HuH-7.5 (cell line): ENCODE data around the gene TARS1.

Source experiments
- DNase-seq: peaks from one replicate; pipeline ENCODE4 v3.0.0; 2011; ENCODE audit warnings: low spot score

Gene TARS1

GRCh38 chr5:33439905-33440481 lies 772 bp upstream of the TARS1 start:
- no peak for DNase-seq

- peak; percentile 22 for DNase-seq
These were observed 744 bp downstream of the TARS1 start for GRCh38 chr5:33441241-33442177.

GRCh38 chr5:33444542-33444941 lies 3.8 kb downstream of the TARS1 start:
- DNase-seq, result no peak

GRCh38 chr5:33445798-33446197 lies 5.0 kb downstream of the TARS1 start:
- DNase-seq, result no peak

- DNase-seq, result no peak
These were observed 7.4 kb downstream of the TARS1 start for GRCh38 chr5:33448118-33448517.

- DNase-seq, result no peak
These were observed 16.4 kb downstream of the TARS1 start for GRCh38 chr5:33457126-33457525.

DNA sequence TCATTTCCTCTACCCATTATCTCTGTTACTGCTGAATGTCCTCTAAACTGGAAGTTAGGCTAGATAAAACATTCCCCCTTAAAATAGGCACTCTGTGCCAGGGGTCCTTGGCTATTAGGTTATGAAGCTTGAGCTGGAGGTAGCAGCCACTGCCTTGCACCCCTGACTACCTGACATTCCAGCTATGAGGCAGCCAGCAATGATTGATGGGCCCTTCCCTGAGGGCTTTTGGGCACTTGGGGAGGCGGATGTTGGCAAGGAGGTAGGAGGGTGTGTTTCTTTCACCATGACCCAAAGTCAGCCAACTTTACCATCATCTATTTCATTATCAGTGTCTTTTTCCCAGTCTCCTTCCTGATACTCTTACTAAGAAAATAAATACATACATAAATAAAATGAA lies 17.1 kb downstream of the TARS1 start:
- no peak for DNase-seq

DNA sequence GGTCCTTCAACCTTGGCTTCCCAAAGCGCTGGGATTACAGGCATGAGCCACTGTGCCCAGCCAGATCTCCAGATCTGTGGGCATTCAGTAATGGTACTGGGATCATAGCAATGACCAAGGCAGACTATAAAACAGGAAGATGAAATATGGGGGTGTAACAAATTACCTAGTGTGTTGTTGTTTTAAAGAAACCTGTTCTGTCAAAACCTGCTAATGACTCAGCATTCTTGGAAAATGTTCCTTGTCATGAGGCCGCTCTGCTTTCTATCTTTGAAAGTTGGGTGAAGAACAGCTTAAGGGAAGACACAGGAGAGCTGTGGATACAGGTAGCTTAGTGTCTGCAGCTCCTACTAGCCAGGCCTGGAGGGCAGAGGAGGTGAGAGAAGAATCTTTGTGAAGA lies 19.4 kb downstream of the TARS1 start:
- DNase-seq, result no peak

DNA sequence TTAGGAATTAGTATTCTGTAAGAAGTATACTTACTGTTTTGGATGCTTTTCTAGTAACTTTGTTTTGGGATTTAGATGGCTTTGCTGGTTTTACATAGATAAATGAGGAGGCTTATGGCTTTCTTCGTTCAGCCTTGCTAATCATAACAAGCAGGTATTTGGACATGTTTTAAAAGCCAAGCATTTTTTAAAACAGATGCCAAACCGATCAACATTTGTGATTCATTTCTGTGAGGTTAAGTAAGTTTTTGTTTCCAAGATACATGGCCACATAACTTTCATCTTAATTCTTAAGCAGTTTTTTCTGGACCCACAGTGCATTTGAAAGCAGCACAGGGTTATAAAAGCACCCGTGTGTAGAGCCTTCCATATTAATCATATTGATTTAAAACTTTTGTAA lies 21.7 kb downstream of the TARS1 start:
- DNase-seq, result no peak

DNA sequence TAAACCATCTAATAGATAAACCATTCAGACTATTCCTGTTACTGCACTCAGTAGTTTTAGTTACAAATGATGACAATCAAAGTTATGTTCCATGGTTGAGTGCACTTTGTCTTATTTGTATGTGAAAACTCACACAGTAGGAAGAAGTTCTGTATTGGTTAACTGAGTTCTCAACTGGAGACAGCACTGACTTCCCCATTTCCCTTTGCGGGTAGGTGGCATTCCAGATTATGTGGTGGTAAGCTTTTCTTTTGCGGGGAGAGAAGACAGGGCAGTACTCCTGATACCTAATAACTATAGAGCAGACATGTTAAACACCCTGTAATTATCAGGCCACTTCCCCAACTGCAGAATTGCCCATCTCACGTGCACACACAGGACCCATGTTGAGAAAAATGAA lies 24.4 kb downstream of the TARS1 start:
- no peak for DNase-seq

DNA sequence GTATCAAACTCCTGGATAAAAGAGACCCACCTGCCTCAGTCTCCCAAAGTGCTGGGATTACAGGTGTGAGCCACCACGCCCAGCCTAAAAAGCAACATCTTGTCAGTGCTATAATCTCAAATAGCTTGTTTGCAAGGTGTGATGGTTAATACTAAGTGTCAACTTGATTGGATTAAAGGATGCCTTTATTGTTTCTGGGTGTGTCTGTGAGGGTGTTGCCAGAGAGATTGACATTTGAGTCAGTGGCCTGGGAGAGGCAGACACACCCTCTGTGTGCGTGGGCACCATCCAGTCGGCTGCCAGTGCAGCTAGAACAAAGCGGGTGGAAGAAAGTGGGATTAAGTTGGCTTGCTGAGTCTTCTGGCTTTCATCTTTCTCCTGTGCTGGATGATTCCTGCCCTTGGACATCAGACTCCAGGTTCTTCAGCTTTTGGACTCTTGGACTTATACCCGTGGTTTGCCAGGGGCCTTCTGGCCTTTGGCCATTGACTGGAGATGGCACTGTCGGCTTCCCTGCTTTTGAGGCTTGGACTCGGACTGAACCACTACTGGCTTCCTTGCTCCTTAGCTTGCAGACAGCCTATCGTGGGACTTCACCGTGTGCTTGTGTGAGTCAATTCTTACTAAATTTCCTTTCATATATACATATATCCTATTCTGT lies 28.1 kb downstream of the TARS1 start:
- DNase-seq, result no peak

GRCh38 chr5:33470544-33470943 lies 29.8 kb downstream of the TARS1 start:
- no peak for DNase-seq

- no peak for DNase-seq
These were observed 32.1 kb downstream of the TARS1 start for GRCh38 chr5:33472805-33473409.

DNA sequence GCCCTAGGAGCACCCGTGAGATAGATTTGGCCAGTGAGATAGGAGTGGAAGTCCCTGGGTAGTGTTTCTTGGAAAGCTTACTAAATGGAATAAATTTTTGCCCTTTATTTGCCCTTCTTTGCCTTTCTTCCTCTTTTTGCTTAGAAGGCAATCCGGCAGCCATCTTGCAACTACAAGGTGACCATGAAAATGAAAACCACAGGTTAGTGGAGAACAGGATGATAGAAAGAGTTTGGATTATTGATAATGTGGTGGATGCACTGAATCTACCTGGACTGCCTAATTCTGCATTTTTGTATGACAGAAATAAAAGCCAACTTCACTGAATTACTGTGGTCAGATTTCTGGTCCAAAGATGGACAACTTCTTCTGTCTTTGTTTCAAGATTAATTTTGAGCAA lies 33.2 kb downstream of the TARS1 start:
- DNase-seq, result no peak

GRCh38 chr5:33474931-33475499 lies 34.2 kb downstream of the TARS1 start:
- DNase-seq, result no peak

GRCh38 chr5:33475706-33476105 lies 34.9 kb downstream of the TARS1 start:
- DNase-seq, result no peak

DNA sequence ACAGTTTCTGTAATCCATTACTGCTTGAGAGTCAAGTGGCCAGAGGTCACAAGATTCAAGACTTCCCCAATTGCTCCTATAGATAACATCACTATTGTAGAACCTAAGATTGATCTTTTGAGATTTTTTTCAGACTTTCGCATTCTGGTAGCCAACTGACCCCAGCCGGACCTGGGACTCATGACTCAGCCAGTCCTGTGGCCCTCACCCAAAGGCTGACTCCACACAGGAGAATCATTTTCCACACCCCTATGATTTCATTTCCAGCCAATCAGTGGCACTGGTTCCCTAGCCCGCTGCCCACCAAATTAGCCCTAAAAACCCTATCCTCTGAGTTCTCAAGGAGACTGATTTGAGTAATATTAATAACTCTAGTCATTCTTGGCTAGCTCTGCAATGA lies 36.2 kb downstream of the TARS1 start:
- DNase-seq, result no peak

DNA sequence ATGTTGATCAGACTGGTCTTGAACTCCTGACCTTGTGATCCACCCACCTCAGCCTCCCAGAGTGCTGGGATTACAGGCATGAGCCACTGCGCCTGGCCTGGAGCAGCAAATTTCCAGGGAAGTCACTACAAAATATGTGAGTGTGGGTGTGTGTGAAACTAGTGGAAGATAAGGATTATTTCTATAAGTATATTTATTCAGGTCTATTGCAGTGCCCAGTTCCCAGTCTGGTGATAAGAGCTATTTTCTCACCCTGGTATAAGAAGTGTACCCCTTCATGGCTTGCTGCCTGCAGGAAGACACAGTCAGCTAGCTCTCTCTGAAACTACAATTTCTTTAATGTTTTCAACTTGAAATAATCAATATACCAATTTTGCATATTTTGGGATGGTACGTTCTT lies 37.1 kb downstream of the TARS1 start:
- DNase-seq, result no peak

DNA sequence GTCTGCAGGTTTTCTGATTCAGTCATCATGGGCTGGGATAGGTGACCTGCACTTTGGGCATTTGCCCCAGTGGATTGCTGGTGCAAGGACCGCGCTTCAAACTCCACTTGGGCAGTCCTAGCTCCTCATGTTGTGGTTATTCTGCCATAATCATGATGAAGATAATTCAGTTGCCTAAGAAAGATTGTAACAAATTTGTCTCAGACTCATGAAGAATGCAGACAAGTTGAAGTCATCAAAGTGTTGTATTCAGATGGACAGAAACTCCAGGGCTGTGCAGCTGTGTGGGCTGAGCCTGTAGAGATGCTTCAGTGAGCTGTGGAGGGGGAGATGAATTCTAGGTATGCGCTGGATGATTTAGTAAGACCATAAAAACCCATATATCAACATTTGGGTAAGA lies 38.5 kb downstream of the TARS1 start:
- DNase-seq, result no peak

DNA sequence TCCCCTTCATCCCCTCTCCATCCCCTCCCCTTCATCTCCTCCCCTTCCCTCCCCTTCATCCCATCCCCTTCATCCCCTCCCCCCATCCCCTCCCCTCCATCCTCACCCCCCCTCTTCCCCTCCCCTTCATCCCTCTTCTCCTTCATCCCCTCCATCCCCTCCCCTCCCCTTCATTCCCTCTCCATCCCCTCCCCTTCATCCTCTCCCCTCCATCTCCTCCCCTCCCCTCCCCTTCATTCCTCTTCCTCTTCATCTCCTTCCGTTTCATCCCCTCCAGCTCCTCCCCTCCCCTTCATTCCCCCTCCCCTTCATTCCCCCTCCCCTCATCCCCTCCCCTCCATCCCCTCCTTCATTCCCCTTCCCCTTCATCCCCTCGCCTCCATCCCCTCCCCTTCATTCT lies 40.1 kb downstream of the TARS1 start:
- DNase-seq, result no peak

- DNase-seq, result no peak
These were observed 41.6 kb downstream of the TARS1 start for GRCh38 chr5:33482335-33482734.

GRCh38 chr5:33487236-33487635 lies 46.5 kb downstream of the TARS1 start:
- no peak for DNase-seq
